IMR-90 (cell line): Measurements from ENCODE around the gene FRMD5. TPM values are rescaled to one million over a fixed set of nuclear protein-coding genes. Genes with fewer than 3 reads are reported as not detected.

ENCODE experiments used
- ATAC-seq: fragments of 200-7000 bp; cut with Tn5 transposase; 2 replicates; pipeline ENCODE4 v1.9.1; 2020; ENCODE audit warnings: low read depth, mild to moderate bottlenecking, moderate library complexity
- BruUV-seq: library from RNA; stranded (reverse); fragments of 400-500 nt; replicated peaks from 2 replicates; lab custom pipeline; 2021; lab: Mats Ljungman, UMichigan
- CTCF ChIA-PET: fragments of 300-600 bp; formaldehyde crosslinking; extraction: SDS; loops from one replicate; lab custom pipeline; 2021; ENCODE audit warnings: antibody characterized with exemption; lab: Yijun Ruan, JAX
- POLR2A ChIA-PET: fragments of 300-600 bp; sonication (Branson Sonifier 250); formaldehyde crosslinking; loops from one replicate; lab custom pipeline; 2022; ENCODE audit warnings: antibody characterized with exemption; ENCODE audit not compliant: unreplicated experiment; lab: Charles Lee
- DNase-seq: peaks from one replicate; pipeline ENCODE4 v3.0.0; 2013
- H2AFZ ChIP-seq: replicated peaks from 2 replicates; pipeline ENCODE3; 2013; ENCODE audit warnings: low read length, mild to moderate bottlenecking; ENCODE audit not compliant: poor library complexity
- H2AK5ac ChIP-seq: 2 replicates; pipeline ENCODE4 v1.6.1; 2013; ENCODE audit warnings: low read depth, low read length, inconsistent platforms
- H2AK9ac ChIP-seq: replicated peaks from 2 replicates; pipeline ENCODE3; 2013; ENCODE audit warnings: mild to moderate bottlenecking, low read depth, low read length, moderate library complexity; ENCODE audit not compliant: poor library complexity
- H2BK120ac ChIP-seq: 2 replicates; pipeline ENCODE4 v1.6.1; 2013; ENCODE audit warnings: low read depth, low read length, inconsistent platforms
- H2BK15ac ChIP-seq: 3 replicates; pipeline ENCODE4 v1.6.1; 2013; ENCODE audit warnings: low read depth, low read length, inconsistent platforms
- H2BK20ac ChIP-seq: 2 replicates; pipeline ENCODE4 v1.6.1; 2013; ENCODE audit warnings: low read depth, mild to moderate bottlenecking, inconsistent platforms, low read length, moderate library complexity
- H2BK5ac ChIP-seq: 2 replicates; pipeline ENCODE4 v1.6.1; 2013; ENCODE audit warnings: mild to moderate bottlenecking, low read depth, low read length, inconsistent platforms; ENCODE audit not compliant: poor library complexity, severe bottlenecking
- H3K14ac ChIP-seq: replicated peaks from 2 replicates; pipeline ENCODE4 v1.6.1; 2013; ENCODE audit warnings: low read depth, low read length, inconsistent platforms
- H3K18ac ChIP-seq: 2 replicates; pipeline ENCODE4 v1.6.1; 2013; ENCODE audit warnings: low read depth, low read length, control low read depth
- H3K23ac ChIP-seq: 2 replicates; pipeline ENCODE4 v1.6.1; 2013; ENCODE audit warnings: low read depth, low read length, inconsistent platforms
- H3K27ac ChIP-seq: 2 replicates; pipeline ENCODE4 v1.5.1; 2013; ENCODE audit warnings: mild to moderate bottlenecking, control low read depth, low read length; ENCODE audit not compliant: insufficient read depth
- H3K27me3 ChIP-seq: 2 replicates; pipeline ENCODE4 v1.6.1; 2013; ENCODE audit warnings: low read length; ENCODE audit not compliant: control insufficient read depth, insufficient read depth
- H3K36me3 ChIP-seq: 2 replicates; pipeline ENCODE4 v1.6.1; 2013; ENCODE audit warnings: low read length, mixed read lengths; ENCODE audit not compliant: control insufficient read depth, insufficient read depth
- H3K4ac ChIP-seq: 2 replicates; pipeline ENCODE4 v1.6.1; 2013; ENCODE audit warnings: low read depth, low read length, inconsistent platforms
- H3K4me1 ChIP-seq: 2 replicates; pipeline ENCODE4 v1.6.1; 2013; ENCODE audit warnings: low read length, mixed read lengths; ENCODE audit not compliant: control insufficient read depth, insufficient read depth
- H3K4me2 ChIP-seq: 2 replicates; pipeline ENCODE4 v1.6.1; 2013; ENCODE audit warnings: low read depth, mild to moderate bottlenecking, control low read depth, low read length, moderate library complexity
- H3K4me3 ChIP-seq: 2 replicates; pipeline ENCODE4 v1.5.1; 2013; ENCODE audit warnings: low read depth, mild to moderate bottlenecking, control low read depth, low read length, moderate library complexity; ENCODE audit not compliant: insufficient read depth
- H3K56ac ChIP-seq: 2 replicates; pipeline ENCODE4 v1.6.1; 2013; ENCODE audit warnings: low read length, inconsistent platforms; ENCODE audit not compliant: insufficient read depth; ENCODE audit errors: extremely low read depth
- H3K79me1 ChIP-seq, 2 experiments: 2 replicates each; pipeline ENCODE4 v1.6.1; 2013; ENCODE audit warnings: low read length in 2 of 2, inconsistent platforms in 1 of 2, low read depth in 1 of 2
- H3K9ac ChIP-seq: 2 replicates; pipeline ENCODE4 v1.6.1; 2013; ENCODE audit warnings: low read depth, low read length, control low read depth
- H3K9me1 ChIP-seq: 2 replicates; pipeline ENCODE4 v1.6.1; 2013; ENCODE audit warnings: low read length, inconsistent platforms; ENCODE audit not compliant: insufficient read depth
- H3K9me3 ChIP-seq: 2 replicates; pipeline ENCODE4 v1.6.1; 2013; ENCODE audit warnings: low read length; ENCODE audit not compliant: control insufficient read depth, insufficient read depth
- H4K20me1 ChIP-seq: 2 replicates; pipeline ENCODE4 v1.6.1; 2013; ENCODE audit warnings: low read length, inconsistent platforms; ENCODE audit not compliant: insufficient read depth
- H4K5ac ChIP-seq: 2 replicates; pipeline ENCODE4 v1.6.1; 2013; ENCODE audit warnings: mild to moderate bottlenecking, low read depth, low read length, control low read depth
- H4K8ac ChIP-seq, 2 experiments: 2 replicates each; pipeline ENCODE4 v1.6.1; 2013; ENCODE audit warnings: low read depth in 2 of 2, low read length in 2 of 2, control low read depth in 1 of 2, inconsistent platforms in 1 of 2
- H4K91ac ChIP-seq: 2 replicates; pipeline ENCODE4 v1.6.1; 2013; ENCODE audit warnings: low read depth, low read length, inconsistent platforms; ENCODE audit not compliant: insufficient read depth
- BHLHE40 ChIP-seq: fragments of 150-350 bp; IDR thresholded peaks from 2 replicates; pipeline ENCODE4 v1.6.1; 2016; ENCODE audit warnings: mild to moderate bottlenecking, low read depth, low read length
- CEBPB ChIP-seq: IDR thresholded peaks from 2 replicates; pipeline ENCODE4 v1.6.1; 2012; ENCODE audit warnings: low read depth, low read length, improper control_type of control experiment
- CHD1 ChIP-seq: IDR thresholded peaks from 2 replicates; pipeline ENCODE4 v1.6.1; 2012; ENCODE audit warnings: low read depth, low read length, improper control_type of control experiment
- CTCF ChIP-seq: conservative IDR thresholded peaks from 2 replicates; pipeline ENCODE4 v1.5.1; 2012; ENCODE audit warnings: mild to moderate bottlenecking, low read depth, low read length, improper control_type of control experiment
- FOS ChIP-seq: fragments of 150-350 bp; IDR thresholded peaks from 2 replicates; pipeline ENCODE4 v1.6.1; 2016; ENCODE audit warnings: low read depth, low read length
- POLR2A ChIP-seq: IDR thresholded peaks from 2 replicates; pipeline ENCODE4 v1.6.1; 2012; ENCODE audit warnings: mild to moderate bottlenecking, low read depth, low read length
- RAD21 ChIP-seq: IDR thresholded peaks from 2 replicates; pipeline ENCODE4 v1.6.1; 2012; ENCODE audit warnings: low read length, improper control_type of control experiment
- RCOR1 ChIP-seq: IDR thresholded peaks from 2 replicates; pipeline ENCODE4 v1.6.1; 2012; ENCODE audit warnings: mild to moderate bottlenecking, low read length, improper control_type of control experiment; ENCODE audit not compliant: insufficient replicate concordance
- WGBS, 2 experiments: methylation state at CpG; one replicate each; pipeline versions ENCODE4 v1.1.5 to v1.1.7; 2013; ENCODE audit warnings: missing lambda C conversion rate in 2 of 2; ENCODE audit not compliant: insufficient read length in 1 of 2; ENCODE audit errors: extremely low coverage in 2 of 2; 5-methylcytosine and 5-hydroxymethylcytosine counted together
- dilution Hi-C: fragments of 300-500 bp; cut with HindIII; formaldehyde crosslinking; loops from one replicate; pipeline ENCODE4 v1.14.3; 2018; ENCODE audit warnings: low sequenced_read_pairs; ENCODE audit not compliant: unreplicated experiment
- in situ Hi-C: fragments of 300-500 bp; cut with MboI; formaldehyde crosslinking; loops from 3 replicates; pipeline ENCODE4 v1.14.3; 2019; ENCODE audit warnings: low sequenced_read_pairs, inconsistent platforms, mixed read lengths
- intact Hi-C: fragments of 100-400 bp; cut with micrococcal nuclease; formaldehyde crosslinking; loops from 2 replicates; pipeline ENCODE4 v1.10.0; 2022
- polyA plus RNA-seq, 3 experiments: library from polyadenylated mRNA; depleted of rRNA; stranded (reverse); fragments of >200 nt; gene quantifications; 2 replicates each; pipeline ENCODE4 v1.2.3, GENCODE V29; 2012; ENCODE audit warnings: low replicate concordance in 1 of 3
- total RNA-seq: library from RNA; depleted of rRNA; stranded (reverse); fragments of >200 nt; gene quantifications from 2 replicates; pipeline ENCODE4 v1.2.3, GENCODE V29; 2012
- TF ChIP-seq, protein P1 (sequence below): fragments of 150-350 bp; IDR thresholded peaks from 2 replicates; pipeline ENCODE4 v1.6.1; 2017; ENCODE audit warnings: mild to moderate bottlenecking, antibody characterized with exemption, low read length, low read depth

The FRMD5 gene
- total and polyA plus RNA-seq, 2 of the 4 experiments (the other 2 are of a cell fraction) = 4.1 to 5.4 TPM

GRCh38 chr15:43923553-43923952 is 271.5 kb downstream of the FRMD5 start:
- H3K9me3 ChIP-seq = no peaks in the 10 kb centered on the region
- no peak for ATAC-seq
- H3K4me1 ChIP-seq = peaks cover 15% of the 10 kb centered on the region
- H3K27ac ChIP-seq = no peak overlapping the region
- H2AK9ac ChIP-seq = no peak overlapping the region
- no peak for DNase-seq
- peaks cover 8% of the 10 kb centered on the region for H3K9me1 ChIP-seq
- H3K18ac ChIP-seq = no peak overlapping the region
- no peak overlapping the region for H2BK5ac ChIP-seq
- H2BK120ac ChIP-seq = no peak overlapping the region
- H3K4me2 ChIP-seq = no peak overlapping the region
- TF ChIP-seq CHD1 (no peak), BHLHE40 (no peak), FOS (no peak), RAD21 (no peak), POLR2A (no peak), RCOR1 (no peak), CTCF (no peak), CEBPB (no peak)
- TF ChIP-seq, protein P1, sequence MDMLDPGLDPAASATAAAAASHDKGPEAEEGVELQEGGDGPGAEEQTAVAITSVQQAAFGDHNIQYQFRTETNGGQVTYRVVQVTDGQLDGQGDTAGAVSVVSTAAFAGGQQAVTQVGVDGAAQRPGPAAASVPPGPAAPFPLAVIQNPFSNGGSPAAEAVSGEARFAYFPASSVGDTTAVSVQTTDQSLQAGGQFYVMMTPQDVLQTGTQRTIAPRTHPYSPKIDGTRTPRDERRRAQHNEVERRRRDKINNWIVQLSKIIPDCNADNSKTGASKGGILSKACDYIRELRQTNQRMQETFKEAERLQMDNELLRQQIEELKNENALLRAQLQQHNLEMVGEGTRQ = no peak
- in situ Hi-C loops = loop anchor here (25.0 kb wide), 1 partner anchor 139 kb away; no protein-coding TSS in a partner anchor
- dilution Hi-C loops = no loop called here
- H2BK15ac ChIP-seq = no peak overlapping the region
- ChIA-PET CTCF (no interaction called here), POLR2A (no interaction called here)
- no peak overlapping the region for H2BK20ac ChIP-seq
- H2AFZ ChIP-seq = no peak overlapping the region
- H3K4me3 ChIP-seq = no peak overlapping the region
- intact Hi-C loops = no loop called here
- H4K20me1 ChIP-seq = no peaks in the 10 kb centered on the region
- H3K79me1 ChIP-seq = no peaks in the 10 kb centered on the region
- H2AK5ac ChIP-seq = no peak overlapping the region
- H3K14ac ChIP-seq = no peak overlapping the region
- no peak overlapping the region for H4K91ac ChIP-seq
- BruUV-seq = no TSS peak
- H4K5ac ChIP-seq = no peak overlapping the region
- no peak overlapping the region for H3K56ac ChIP-seq
- WGBS, 2 experiments = 90% methylated on average over 1 of the region's 4 CpGs; no CpG with 5 or more reads in 1 of the 2 experiments
- H3K9ac ChIP-seq = no peak overlapping the region
- no peak overlapping the region for H3K23ac ChIP-seq
- H3K27me3 ChIP-seq = no peaks in the 10 kb centered on the region
- no peaks in the 10 kb centered on the region for H3K36me3 ChIP-seq
- no peak overlapping the region for H4K8ac ChIP-seq
- H3K4ac ChIP-seq = no peak overlapping the region
